ENCODE measurements around the gene ERC2. TPM values are rescaled to one million over a fixed set of nuclear protein-coding genes. Genes with fewer than 3 reads are reported as not detected.

The ERC2 gene
- total and polyA plus RNA-seq, 2 of the 13 experiments (the other 11 are each of a cell fraction or from before 2014, with no cell fraction given), result 0.16 to 0.22 TPM

- no peaks in the 10 kb centered on the region for H4K20me1 ChIP-seq (ENCODE audit: insufficient read depth, low read length)
- no TSS peak for BruUV-seq (replicated peaks)
- TF ChIP-seq NRL (CRISPR knock-in tag; IDR thresholded peaks at IDR 0.05; ENCODE audit: borderline replicate concordance) (no peak), ZNF282 (IDR thresholded peaks at IDR 0.05; ENCODE audit: partially characterized antibody) (no peak), TFE3 (CRISPR knock-in tag; IDR thresholded peaks at IDR 0.05) (no peak), ZFYVE20 (CRISPR knock-in tag; IDR thresholded peaks at IDR 0.05; ENCODE audit: borderline replicate concordance, low read depth) (no peak)
- TF ChIP-seq, protein P1, sequence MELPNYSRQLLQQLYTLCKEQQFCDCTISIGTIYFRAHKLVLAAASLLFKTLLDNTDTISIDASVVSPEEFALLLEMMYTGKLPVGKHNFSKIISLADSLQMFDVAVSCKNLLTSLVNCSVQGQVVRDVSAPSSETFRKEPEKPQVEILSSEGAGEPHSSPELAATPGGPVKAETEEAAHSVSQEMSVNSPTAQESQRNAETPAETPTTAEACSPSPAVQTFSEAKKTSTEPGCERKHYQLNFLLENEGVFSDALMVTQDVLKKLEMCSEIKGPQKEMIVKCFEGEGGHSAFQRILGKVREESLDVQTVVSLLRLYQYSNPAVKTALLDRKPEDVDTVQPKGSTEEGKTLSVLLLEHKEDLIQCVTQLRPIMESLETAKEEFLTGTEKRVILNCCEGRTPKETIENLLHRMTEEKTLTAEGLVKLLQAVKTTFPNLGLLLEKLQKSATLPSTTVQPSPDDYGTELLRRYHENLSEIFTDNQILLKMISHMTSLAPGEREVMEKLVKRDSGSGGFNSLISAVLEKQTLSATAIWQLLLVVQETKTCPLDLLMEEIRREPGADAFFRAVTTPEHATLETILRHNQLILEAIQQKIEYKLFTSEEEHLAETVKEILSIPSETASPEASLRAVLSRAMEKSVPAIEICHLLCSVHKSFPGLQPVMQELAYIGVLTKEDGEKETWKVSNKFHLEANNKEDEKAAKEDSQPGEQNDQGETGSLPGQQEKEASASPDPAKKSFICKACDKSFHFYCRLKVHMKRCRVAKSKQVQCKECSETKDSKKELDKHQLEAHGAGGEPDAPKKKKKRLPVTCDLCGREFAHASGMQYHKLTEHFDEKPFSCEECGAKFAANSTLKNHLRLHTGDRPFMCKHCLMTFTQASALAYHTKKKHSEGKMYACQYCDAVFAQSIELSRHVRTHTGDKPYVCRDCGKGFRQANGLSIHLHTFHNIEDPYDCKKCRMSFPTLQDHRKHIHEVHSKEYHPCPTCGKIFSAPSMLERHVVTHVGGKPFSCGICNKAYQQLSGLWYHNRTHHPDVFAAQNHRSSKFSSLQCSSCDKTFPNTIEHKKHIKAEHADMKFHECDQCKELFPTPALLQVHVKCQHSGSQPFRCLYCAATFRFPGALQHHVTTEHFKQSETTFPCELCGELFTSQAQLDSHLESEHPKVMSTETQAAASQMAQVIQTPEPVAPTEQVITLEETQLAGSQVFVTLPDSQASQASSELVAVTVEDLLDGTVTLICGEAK (IDR thresholded peaks at IDR 0.05), result no peak
- TF ChIP-seq, protein P1 (CRISPR knock-in tag; IDR thresholded peaks at IDR 0.05), result no peak
- WGBS (ENCODE audit: low lambda C conversion rate), result 4% methylated on average over 3 of the region's 3 CpGs
- no peak for DNase-seq (ENCODE audit: low spot score)
- no peaks in the 10 kb centered on the region for H3K36me3 ChIP-seq (replicated peaks in 1 of 2; ENCODE audit: control insufficient read depth in 1 of 2, insufficient read depth in 2 of 2, low read length in 2 of 2)
- H3K27ac ChIP-seq (ENCODE audit: extremely low read length, insufficient read depth, low read length), result no peak overlapping the region
- no peaks in the 10 kb centered on the region for H3K79me2 ChIP-seq (ENCODE audit: insufficient read depth, low read length)
- H3K4me3 ChIP-seq (replicated peaks in 1 of 3; ENCODE audit: insufficient read depth in 1 of 3, low read depth in 2 of 3, low read length in 3 of 3), result no peak overlapping the region
- intact Hi-C loops (cut with micrococcal nuclease; ENCODE audit: unreplicated experiment), result no loop called here
- no peak for ATAC-seq
- no peak overlapping the region for H2AFZ ChIP-seq (ENCODE audit: low read length)
- no peak overlapping the region for H3K9ac ChIP-seq (ENCODE audit: insufficient read depth, low read depth, low read length)
- in situ Hi-C loops (cut with HindIII; ENCODE audit: extremely low pct_ligation_motif_present, low pct_unique_long_range_greater_than_20kb), result loop anchor here (25.0 kb wide), 1 partner anchor 869 kb away; no protein-coding TSS in a partner anchor
- POLR2A ChIA-PET, result no interaction called here
- CTCF ChIA-PET (ENCODE audit: low intra/inter-chr PET ratio, low total read pairs), result no interaction called here
- no peaks in the 10 kb centered on the region for H3K27me3 ChIP-seq (ENCODE audit: control insufficient read depth in 1 of 2, insufficient read depth in 2 of 2, low read length in 2 of 2)
- H3K4me1 ChIP-seq (ENCODE audit: insufficient read depth, low read length), result no peaks in the 10 kb centered on the region
- no peaks in the 10 kb centered on the region for H3K9me3 ChIP-seq (ENCODE audit: low read length)
- H3K4me2 ChIP-seq (ENCODE audit: low read depth, low read length), result no peak overlapping the region
- no peak for FAIRE-seq
Measured at GRCh38 chr3:55731741-55732140, 736.5 kb downstream of the ERC2 start.
